Activated CD8-positive, alpha-beta memory T cell treated with anti-CD3 and anti-CD28 coated beads, Interleukin-2, amount 50 U/mL, for 1 hour (primary cell): ENCODE data around the gene SLCO4A1.

Experiments
- DNase-seq: peaks from one replicate; pipeline ENCODE4 v3.0.0-alpha.2; 2020; ENCODE audit errors: extremely low read depth

Gene SLCO4A1

DNA sequence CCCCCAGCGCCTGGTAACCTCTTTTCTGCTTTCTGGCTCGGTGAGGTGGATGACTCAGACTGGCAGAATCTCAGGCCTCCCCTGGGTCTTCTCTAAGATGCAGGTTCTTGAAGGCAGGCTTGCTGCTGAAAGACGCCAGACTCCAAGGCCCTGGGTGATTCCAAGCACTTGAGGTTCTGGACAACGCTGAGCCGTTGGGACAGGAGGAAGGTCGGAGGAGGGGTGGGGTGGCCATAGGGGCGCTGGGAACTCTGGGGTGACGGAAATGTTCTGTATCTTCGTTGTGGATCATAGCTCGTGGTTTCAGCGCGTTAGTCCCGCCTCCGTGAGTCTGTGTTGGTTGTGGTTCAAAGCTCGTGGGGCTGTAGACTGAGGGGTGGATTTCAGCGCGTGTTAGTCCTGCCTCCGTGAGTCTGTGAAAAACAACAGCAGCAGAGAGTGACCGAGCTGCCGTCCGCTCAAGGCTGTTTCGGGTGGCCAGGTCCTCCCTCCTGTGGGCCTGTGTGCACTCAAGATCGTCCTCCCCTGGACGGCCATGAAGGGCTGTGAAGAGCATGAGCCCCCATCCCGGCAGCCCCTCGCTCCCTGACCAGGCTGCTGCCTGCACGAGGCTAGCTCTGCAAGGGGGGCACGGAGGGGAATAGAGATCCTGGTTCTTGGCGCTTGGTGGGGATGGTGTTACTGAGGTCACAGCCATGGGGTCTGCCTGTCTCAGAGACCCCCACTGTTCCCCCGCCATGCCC lies 74.1 kb downstream of the SLCO4A1 start:
- DNase-seq, result no peak

DNA sequence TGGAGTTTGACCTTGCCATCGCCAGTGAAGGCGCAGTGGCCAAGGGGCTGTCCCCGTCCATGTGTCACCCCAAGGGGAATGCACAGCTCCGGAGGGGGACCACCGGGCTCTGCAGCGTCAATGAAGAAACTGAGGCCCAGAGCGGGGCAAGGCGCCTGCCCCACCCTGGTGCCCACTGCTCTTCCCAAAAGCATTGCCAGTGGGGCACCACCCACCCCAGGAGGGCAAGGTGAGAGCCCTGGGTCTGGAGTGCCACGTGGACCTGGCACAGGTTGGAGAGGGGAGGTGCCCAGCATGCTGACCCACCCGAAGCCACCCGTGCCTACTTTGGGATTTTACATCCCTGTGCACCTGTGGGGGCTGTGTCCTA lies 74.6 kb downstream of the SLCO4A1 start:
- no peak for DNase-seq

DNA sequence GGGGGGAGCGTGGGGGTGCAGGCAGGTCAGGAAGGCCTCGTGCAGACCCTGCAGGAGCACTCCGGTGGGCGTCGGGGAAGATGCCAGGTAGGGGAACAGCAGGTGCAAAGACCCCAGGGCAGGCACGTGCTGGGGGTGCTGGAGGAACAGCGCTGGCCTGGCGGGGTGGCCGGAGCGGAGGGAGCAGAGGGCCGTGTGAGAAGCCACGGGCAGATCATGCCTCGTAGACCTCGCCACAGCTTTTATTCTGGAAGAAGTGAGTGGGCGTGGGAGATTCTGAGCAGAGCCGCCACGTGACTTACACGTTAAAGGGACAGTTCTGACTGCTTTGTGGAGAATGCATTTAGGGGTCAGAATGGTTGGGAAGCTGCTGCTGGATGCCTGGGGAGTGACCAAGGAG lies 75.6 kb downstream of the SLCO4A1 start:
- no peak for DNase-seq

DNA sequence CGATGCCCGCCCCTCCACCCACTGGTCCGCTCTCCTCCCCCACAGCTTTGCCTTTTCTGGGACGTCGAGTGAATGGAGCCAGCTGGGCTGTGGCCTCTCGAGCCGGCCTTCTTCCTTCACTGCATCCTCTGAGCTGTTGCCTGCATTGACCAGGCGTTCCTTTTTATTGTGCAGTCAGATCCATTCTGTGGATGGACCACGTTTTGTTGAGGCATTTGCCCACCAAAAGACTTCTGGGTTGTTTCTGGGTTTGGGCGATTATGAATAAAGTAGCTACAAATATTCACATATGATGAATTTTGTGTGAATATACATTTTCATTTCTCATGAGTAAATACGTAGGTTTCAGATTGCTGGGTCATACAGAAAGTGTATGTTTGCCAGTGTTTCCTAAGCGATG lies 76.2 kb downstream of the SLCO4A1 start:
- no peak for DNase-seq

DNA sequence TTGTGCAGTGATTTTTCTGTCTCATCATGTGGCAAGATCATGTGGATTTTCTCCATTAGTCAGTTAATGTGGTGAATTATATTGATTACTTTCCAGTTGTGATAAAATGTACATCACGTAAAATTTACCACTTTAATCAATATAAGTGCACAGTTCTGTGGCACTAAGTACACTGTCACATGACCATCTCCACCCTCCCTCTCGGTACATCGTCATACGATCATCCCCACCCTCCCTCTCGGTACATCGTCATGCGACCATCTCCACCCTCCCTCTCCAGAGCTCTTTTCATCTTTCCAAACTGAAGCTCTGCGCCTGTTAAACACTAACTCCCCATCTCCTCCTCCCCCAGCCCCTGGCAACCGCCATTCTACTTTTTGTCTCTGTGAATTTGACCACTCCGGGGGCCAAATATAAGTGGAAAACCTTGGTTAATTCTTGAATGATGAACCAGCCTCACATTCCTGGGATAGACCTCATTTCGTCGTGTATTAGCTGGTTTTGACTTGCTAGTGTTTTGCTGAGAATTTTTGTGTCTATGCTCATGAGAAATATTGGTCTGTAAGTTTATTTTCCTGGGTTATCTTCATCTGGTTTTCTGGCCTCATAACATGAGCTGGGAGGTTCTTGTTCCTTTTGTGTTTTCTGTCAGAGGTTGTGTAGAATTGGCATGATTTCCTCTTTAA lies 77.1 kb downstream of the SLCO4A1 start:
- no peak for DNase-seq
